H1 (cell line): ENCODE results near the gene RELL2. TPM values are rescaled to one million over a fixed set of nuclear protein-coding genes. Genes with fewer than 3 reads are reported as not detected.

Source experiments
- CTCF ChIA-PET: fragments of 300-600 bp; sonication (Branson Sonifier 250); formaldehyde crosslinking; loops from one replicate; lab custom pipeline; 2021; ENCODE audit not compliant: partially characterized antibody; lab: Charles Lee
- POLR2A ChIA-PET: fragments of 300-600 bp; sonication (Branson Sonifier 250); formaldehyde crosslinking; loops from one replicate; lab custom pipeline; 2021; ENCODE audit warnings: inconsistent platforms; ENCODE audit not compliant: partially characterized antibody; lab: Charles Lee
- DNase-seq, 2 experiments: peaks; one replicate each; pipeline versions ENCODE4 v3.0.0 to v3.0.0-alpha.2; 2010 to 2022; ENCODE audit warnings: low spot score in 2 of 2, low read depth in 1 of 2, mixed read lengths in 1 of 2
- FAIRE-seq: peaks from 2 replicates; lab custom pipeline; 2011; peaks lifted over from hg19 to GRCh38; lab: Jason Lieb, UNC
- H2AFZ ChIP-seq: 2 replicates; pipeline ENCODE4 v1.8.1; 2012; ENCODE audit warnings: low read length, inconsistent platforms
- H2AK5ac ChIP-seq: 2 replicates; pipeline ENCODE4 v1.6.1; 2013; ENCODE audit warnings: low read depth, low read length
- H2BK120ac ChIP-seq: replicated peaks from 2 replicates; pipeline ENCODE3; 2013; ENCODE audit warnings: low read depth, low read length, inconsistent platforms
- H2BK12ac ChIP-seq: 2 replicates; pipeline ENCODE4 v1.6.1; 2013; ENCODE audit warnings: low read depth, low read length
- H2BK15ac ChIP-seq: 2 replicates; pipeline ENCODE4 v1.6.1; 2013; ENCODE audit warnings: low read length
- H2BK20ac ChIP-seq: 2 replicates; pipeline ENCODE4 v1.6.1; 2013; ENCODE audit warnings: low read length
- H2BK5ac ChIP-seq: 2 replicates; pipeline ENCODE4 v1.6.1; 2013; ENCODE audit warnings: low read depth, low read length
- H3K14ac ChIP-seq: 2 replicates; pipeline ENCODE4 v1.6.1; 2013; ENCODE audit warnings: inconsistent platforms; ENCODE audit not compliant: insufficient read length
- H3K18ac ChIP-seq: 2 replicates; pipeline ENCODE4 v1.6.1; 2013; ENCODE audit warnings: low read length; ENCODE audit errors: extremely low read depth
- H3K23ac ChIP-seq: 2 replicates; pipeline ENCODE4 v1.6.1; 2013; ENCODE audit warnings: inconsistent platforms; ENCODE audit not compliant: insufficient read length
- H3K23me2 ChIP-seq: 2 replicates; pipeline ENCODE4 v1.6.1; 2013; ENCODE audit warnings: low read depth, low read length
- H3K27ac ChIP-seq: 2 replicates; pipeline ENCODE4 v1.6.1; 2011; ENCODE audit warnings: low read depth, low read length, inconsistent platforms
- H3K27me3 ChIP-seq, 4 experiments: replicated peaks in 1 of 4; 1 replicate in 1 of 4; 2 replicates in 3 of 4; pipeline versions ENCODE4 v1.6.1 to v1.8.1; 2011 to 2013; ENCODE audit warnings: low read length in 3 of 4, mild to moderate bottlenecking in 3 of 4, inconsistent platforms in 2 of 4, mixed read lengths in 2 of 4, moderate library complexity in 1 of 4; ENCODE audit not compliant: control insufficient read depth in 3 of 4, insufficient read depth in 3 of 4; ENCODE audit errors: extremely low read depth in 1 of 4
- H3K36me3 ChIP-seq, 4 experiments: 2 replicates each; pipeline versions ENCODE4 v1.6.1 to v1.8.1; 2011 to 2013; ENCODE audit warnings: mild to moderate bottlenecking in 4 of 4, low read length in 3 of 4, moderate library complexity in 2 of 4, control low read depth in 1 of 4, inconsistent platforms in 1 of 4; ENCODE audit not compliant: insufficient read depth in 4 of 4, control insufficient read depth in 2 of 4
- H3K4ac ChIP-seq: replicated peaks from 2 replicates; pipeline ENCODE3; 2013; ENCODE audit warnings: low read length, low read depth, mixed read lengths, inconsistent platforms; ENCODE audit not compliant: insufficient read length
- H3K4me1 ChIP-seq, 4 experiments: replicated peaks in 1 of 4; 1 replicate in 1 of 4; 2 replicates in 3 of 4; pipeline versions ENCODE4 v1.6.1 to v1.8.1; 2011 to 2013; ENCODE audit warnings: low read length in 3 of 4, inconsistent platforms in 2 of 4, mixed read lengths in 1 of 4; ENCODE audit not compliant: insufficient read depth in 4 of 4, control insufficient read depth in 3 of 4
- H3K4me2 ChIP-seq, 2 experiments: 2 replicates each; pipeline versions ENCODE4 v1.6.1 to v1.8.1; 2011 to 2013; ENCODE audit warnings: low read depth in 2 of 2, low read length in 2 of 2, control low read depth in 1 of 2, inconsistent platforms in 1 of 2, mild to moderate bottlenecking in 1 of 2; ENCODE audit not compliant: insufficient read depth in 1 of 2
- H3K4me3 ChIP-seq, 4 experiments: fragments of 200-600, 300-600 bp in 1 of 4; sonication (generic), shearing (Covaris generic), sonication (Bioruptor Twin) in 1 of 4; 2 replicates each; pipeline versions ENCODE4 v1.5.1 to v1.8.1; 2011 to 2016; ENCODE audit warnings: low read length in 4 of 4, low read depth in 3 of 4, control low read depth in 2 of 4, inconsistent platforms in 2 of 4, mild to moderate bottlenecking in 2 of 4, mixed read lengths in 1 of 4, moderate library complexity in 1 of 4; ENCODE audit not compliant: insufficient read depth in 2 of 4; ENCODE audit errors: extremely low read depth in 1 of 4
- H3K56ac ChIP-seq: replicated peaks from 2 replicates; pipeline ENCODE3; 2013; ENCODE audit warnings: low read depth, mild to moderate bottlenecking, mixed read lengths, low read length, inconsistent platforms; ENCODE audit not compliant: insufficient read length
- H3K79me1 ChIP-seq: 2 replicates; pipeline ENCODE4 v1.6.1; 2013; ENCODE audit warnings: low read depth, low read length, control low read depth
- H3K79me2 ChIP-seq, 2 experiments: 2 replicates each; pipeline versions ENCODE4 v1.6.1 to v1.8.1; 2012 to 2013; ENCODE audit warnings: low read length in 2 of 2, mild to moderate bottlenecking in 2 of 2, inconsistent platforms in 1 of 2; ENCODE audit not compliant: insufficient read depth in 2 of 2, control insufficient read depth in 1 of 2
- H3K9ac ChIP-seq, 4 experiments: replicated peaks in 1 of 4; 1 replicate in 1 of 4; 2 replicates in 3 of 4; pipeline versions ENCODE4 v1.6.1 to v1.8.1; 2011 to 2013; ENCODE audit warnings: low read depth in 3 of 4, low read length in 3 of 4, control low read depth in 2 of 4, mild to moderate bottlenecking in 2 of 4, moderate library complexity in 2 of 4, inconsistent platforms in 1 of 4; ENCODE audit errors: extremely low read depth in 1 of 4
- H3K9me3 ChIP-seq, 2 experiments: 2 replicates each; pipeline versions ENCODE4 v1.6.1 to v1.8.1; 2012 to 2013; ENCODE audit warnings: mild to moderate bottlenecking in 2 of 2, moderate library complexity in 2 of 2, control low read depth in 1 of 2, inconsistent platforms in 1 of 2, low read depth in 1 of 2, low read length in 1 of 2, mixed read lengths in 1 of 2; ENCODE audit not compliant: insufficient read depth in 2 of 2
- H4K20me1 ChIP-seq, 2 experiments: replicated peaks in 1 of 2; 2 replicates each; pipeline versions ENCODE3 to v1.8.1; 2011 to 2013; ENCODE audit warnings: inconsistent platforms in 2 of 2, low read length in 2 of 2, mild to moderate bottlenecking in 1 of 2; ENCODE audit not compliant: insufficient read depth in 2 of 2, control insufficient read depth in 1 of 2
- H4K5ac ChIP-seq: 2 replicates; pipeline ENCODE4 v1.6.1; 2013; ENCODE audit warnings: low read length, low read depth, mixed read lengths, inconsistent platforms; ENCODE audit not compliant: insufficient read length
- H4K8ac ChIP-seq: 2 replicates; pipeline ENCODE4 v1.8.0; 2013; ENCODE audit warnings: mild to moderate bottlenecking, moderate library complexity, low read length, inconsistent platforms; ENCODE audit not compliant: insufficient read depth; ENCODE audit errors: extremely low read depth
- H4K91ac ChIP-seq: replicated peaks from 2 replicates; pipeline ENCODE3; 2013; ENCODE audit warnings: low read length, mixed read lengths, inconsistent platforms; ENCODE audit not compliant: insufficient read length
- EGR1 ChIP-seq: IDR thresholded peaks from 2 replicates; pipeline ENCODE4 v1.6.1; 2011; ENCODE audit warnings: low read depth, low read length, borderline replicate concordance
- EP300 ChIP-seq, 2 experiments: IDR thresholded peaks; 1 replicate in 1 of 2; 2 replicates in 1 of 2; pipeline ENCODE4 v1.6.1; 2011 to 2012; ENCODE audit warnings: low read depth in 2 of 2, low read length in 2 of 2, mild to moderate bottlenecking in 2 of 2, borderline replicate concordance in 1 of 2, inconsistent platforms in 1 of 2, moderate library complexity in 1 of 2
- HDAC6 ChIP-seq: IDR thresholded peaks from one replicate; pipeline ENCODE4 v1.7.1; 2012; ENCODE audit warnings: low read depth, mild to moderate bottlenecking, inconsistent platforms, low read length, moderate library complexity
- JUND ChIP-seq: IDR thresholded peaks from 2 replicates; pipeline ENCODE4 v1.6.1; 2011; ENCODE audit warnings: mild to moderate bottlenecking, improper control_type of control experiment, low read length
- KDM5A ChIP-seq: fragments of 200-600 bp; IDR thresholded peaks from 2 replicates; pipeline ENCODE4 v1.7.1; 2012; ENCODE audit warnings: mild to moderate bottlenecking, low read length, inconsistent platforms, mixed read lengths
- MAFK ChIP-seq: IDR thresholded peaks from 2 replicates; pipeline ENCODE4 v1.6.1; 2012; ENCODE audit warnings: low read depth, mild to moderate bottlenecking, improper control_type of control experiment, low read length
- POU5F1 ChIP-seq: IDR thresholded peaks from 2 replicates; pipeline ENCODE4 v1.6.1; 2011; ENCODE audit warnings: low read depth, mild to moderate bottlenecking, low read length, moderate library complexity
- RXRA ChIP-seq: IDR thresholded peaks from 2 replicates; pipeline ENCODE4 v1.6.1; 2011; ENCODE audit warnings: low read depth, mild to moderate bottlenecking, low read length, moderate library complexity; ENCODE audit not compliant: insufficient read depth
- SP4 ChIP-seq: IDR thresholded peaks from 2 replicates; pipeline ENCODE4 v1.6.1; 2012; ENCODE audit warnings: low read length, inconsistent platforms
- TAF7 ChIP-seq: optimal IDR thresholded peaks from 2 replicates; pipeline ENCODE3; 2011; ENCODE audit warnings: low read depth, mild to moderate bottlenecking, inconsistent platforms, low read length, moderate library complexity, borderline replicate concordance
- WGBS, 2 experiments: shearing (Covaris generic) in 1 of 2; methylation state at CpG; one replicate each; pipeline versions ENCODE4 v1.1.6 to v1.1.7; 2013 to 2015; ENCODE audit warnings: low lambda C conversion rate in 2 of 2, mixed read lengths in 2 of 2, inconsistent platforms in 1 of 2, low coverage in 1 of 2, missing lambda C conversion rate in 1 of 2; ENCODE audit not compliant: insufficient replicate concordance in 2 of 2, insufficient coverage in 1 of 2, insufficient read length in 1 of 2; ENCODE audit errors: extremely low coverage in 1 of 2, missing lambda C conversion rate in 1 of 2; 5-methylcytosine and 5-hydroxymethylcytosine counted together
- polyA plus RNA-seq, 7 experiments: library from polyadenylated mRNA; depleted of rRNA in 3 of 7; stranded (reverse) in 5 of 7; unstranded in 2 of 7; fragments of >200 nt in 5 of 7; fragments of 200-250 nt in 2 of 7; gene quantifications; 1 replicate in 5 of 7; 2 replicates in 1 of 7; 4 replicates in 1 of 7; pipeline versions ENCODE4 v1.2.1 to v1.2.3, GENCODE V29; 2011 to 2013; ENCODE audit warnings: missing spikeins in 2 of 7, mixed read lengths in 2 of 7
- total RNA-seq: library from RNA; stranded (reverse); fragmentation: NEBNext Ultra II Directional; extraction: Animal tissue kit (Norgen Biotek cat#: 25700); gene quantifications from 2 replicates; pipeline ENCODE4 v1.2.1, GENCODE V29; 2021

The RELL2 gene
- total and polyA plus RNA-seq, 2 of the 8 experiments (the other 6 are each of a cell fraction or from before 2014, with no cell fraction given) = 18.6 to 23.7 TPM

GRCh38 chr5:141634720-141635119, 2.1 kb upstream of the RELL2 start:
- no peak overlapping the region for H3K4ac ChIP-seq
- TF ChIP-seq EGR1 (no peak), SP4 (no peak), TAF7 (no peak), HDAC6 (no peak), MAFK (no peak), KDM5A (no peak), POU5F1 (no peak), EP300 (IDR thresholded peaks at IDR 0.05; ENCODE audit: borderline replicate concordance in 1 of 2, low read depth in 2 of 2, low read length in 2 of 2) (no peak), JUND (no peak), RXRA (no peak)
- no peak overlapping the region for H3K23ac ChIP-seq
- peaks cover 4 to 13% of the 10 kb centered on the region in 2 experiments for H4K20me1 ChIP-seq
- no peak overlapping the region for H4K5ac ChIP-seq
- H3K27ac ChIP-seq = no peak overlapping the region
- H3K9me3 ChIP-seq = no peaks in the 10 kb centered on the region
- H2BK20ac ChIP-seq = no peak overlapping the region
- 91% methylated on average over 6 of the region's 6 CpGs; no CpG with 5 or more reads in 1 of the 2 experiments for WGBS, 2 experiments
- no peak overlapping the region for H3K18ac ChIP-seq
- peaks cover 12% of the 10 kb centered on the region for H3K79me1 ChIP-seq
- no peak overlapping the region for H2BK15ac ChIP-seq
- H3K9ac ChIP-seq = no peak overlapping the region
- no peak overlapping the region for H2AK5ac ChIP-seq
- POLR2A ChIA-PET = interaction anchor here (1.2 to 6.8 kb wide), 3 partner anchors 10 to 17 kb away, joined by 3 to 96 read pairs (median 75); partner anchors contain the start of genes DIAPH1 and FCHSD1
- DNase-seq = no peak
- H3K36me3 ChIP-seq = peaks cover 0 to 16% (median 1%) of the 10 kb centered on the region in 4 experiments; a peak in 3 of 8 replicates
- H4K91ac ChIP-seq = no peak overlapping the region
- no peak overlapping the region for H2BK12ac ChIP-seq
- no peak overlapping the region for H3K4me3 ChIP-seq
- no peak overlapping the region; the same call in 1 of the 2 replicates for H4K8ac ChIP-seq
- no peak for FAIRE-seq
- H3K79me2 ChIP-seq = peaks cover 10 to 48% of the 10 kb centered on the region in 2 experiments
- no peak overlapping the region; a peak in 1 of 4 replicates for H3K4me2 ChIP-seq
- peaks cover 14% of the 10 kb centered on the region for H3K23me2 ChIP-seq
- peaks cover 0 to 4% (median 0%) of the 10 kb centered on the region in 4 experiments; a peak in 1 of 7 replicates for H3K27me3 ChIP-seq
- no peak overlapping the region for H3K56ac ChIP-seq
- no peak overlapping the region for H3K14ac ChIP-seq
- CTCF ChIA-PET = interaction anchor here (1.3 to 10.3 kb wide), 5 partner anchors 10 to 42 kb away, joined by 3 to 117 read pairs (median 9); partner anchors contain the start of gene DIAPH1
- no peak overlapping the region for H2BK5ac ChIP-seq
- H3K4me1 ChIP-seq = peaks cover 0 to 5% (median 3%) of the 10 kb centered on the region in 4 experiments; a peak in 5 of 7 replicates
- H2AFZ ChIP-seq = no peak overlapping the region
- H2BK120ac ChIP-seq = no peak overlapping the region
